NCI-H128 (cell line): ENCODE measurements around the gene SEMA3A.

Source experiments
- DNase-seq: peaks from one replicate; lab custom pipeline; 2025; ENCODE audit not compliant: unreplicated experiment; lab: John Stamatoyannopoulos, UW

The SEMA3A gene

GRCh38 chr7:84196084-84196503, 1.5 kb upstream of the SEMA3A start:
- DNase-seq, result no peak

DNA sequence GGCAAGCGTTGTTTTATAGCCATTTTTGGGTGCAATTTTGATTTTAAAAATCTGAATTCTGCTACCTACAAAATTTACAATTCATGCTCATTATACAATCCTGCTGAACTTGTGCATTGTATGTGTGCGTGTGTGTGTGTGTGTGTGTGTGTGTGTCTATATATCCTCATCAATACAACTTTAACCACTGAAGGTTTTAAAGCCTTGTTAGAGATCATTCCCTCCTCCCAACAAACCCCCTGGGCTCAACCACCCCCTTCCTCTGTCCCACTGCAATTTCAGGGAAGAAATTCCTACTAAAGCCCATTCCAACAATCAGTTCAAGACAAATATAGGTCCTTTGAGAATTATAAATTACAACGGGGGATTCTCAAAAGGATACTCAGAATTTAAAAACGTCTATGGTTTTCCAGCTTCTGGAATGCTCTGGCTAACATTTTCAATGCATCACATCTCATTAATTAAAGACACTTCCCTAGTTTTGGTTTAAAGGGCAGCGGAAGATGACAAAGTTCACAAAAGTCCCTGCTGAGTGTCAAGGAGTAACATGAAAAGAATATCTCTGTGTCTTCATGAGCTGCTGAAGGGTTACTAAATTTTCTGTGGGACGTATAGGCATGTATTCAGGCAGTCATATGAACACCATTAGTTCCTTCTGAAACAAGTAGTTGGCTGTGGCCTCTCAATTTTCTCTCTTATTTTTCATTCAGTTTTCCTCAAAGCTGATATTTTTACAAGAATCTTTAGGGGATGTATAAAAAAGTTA, 889 bp upstream of the SEMA3A start:
- no peak for DNase-seq

- no peak for DNase-seq
Measured at GRCh38 chr7:84193747-84194146, 842 bp downstream of the SEMA3A start.

- DNase-seq, result no peak
Measured at GRCh38 chr7:84191842-84192241, 2.7 kb downstream of the SEMA3A start.

DNA sequence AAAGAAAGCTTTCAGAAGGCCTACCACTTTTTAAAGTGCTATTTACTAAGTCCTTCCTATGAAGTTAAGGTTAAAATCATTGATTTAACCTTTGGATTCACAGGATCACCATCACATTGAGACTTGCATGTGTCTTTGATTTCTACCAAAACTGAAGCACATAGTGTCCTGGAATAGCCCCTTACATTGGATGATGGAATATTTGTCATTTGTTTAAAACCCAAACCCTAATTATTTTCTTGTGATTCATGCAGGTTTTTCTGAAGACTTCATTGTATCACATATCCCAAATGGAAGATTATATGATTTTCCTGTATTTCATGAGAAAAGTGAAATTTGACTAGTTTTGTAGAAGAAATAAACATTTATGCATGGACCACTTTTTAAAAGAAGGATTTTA, 3.3 kb downstream of the SEMA3A start:
- no peak for DNase-seq

DNA sequence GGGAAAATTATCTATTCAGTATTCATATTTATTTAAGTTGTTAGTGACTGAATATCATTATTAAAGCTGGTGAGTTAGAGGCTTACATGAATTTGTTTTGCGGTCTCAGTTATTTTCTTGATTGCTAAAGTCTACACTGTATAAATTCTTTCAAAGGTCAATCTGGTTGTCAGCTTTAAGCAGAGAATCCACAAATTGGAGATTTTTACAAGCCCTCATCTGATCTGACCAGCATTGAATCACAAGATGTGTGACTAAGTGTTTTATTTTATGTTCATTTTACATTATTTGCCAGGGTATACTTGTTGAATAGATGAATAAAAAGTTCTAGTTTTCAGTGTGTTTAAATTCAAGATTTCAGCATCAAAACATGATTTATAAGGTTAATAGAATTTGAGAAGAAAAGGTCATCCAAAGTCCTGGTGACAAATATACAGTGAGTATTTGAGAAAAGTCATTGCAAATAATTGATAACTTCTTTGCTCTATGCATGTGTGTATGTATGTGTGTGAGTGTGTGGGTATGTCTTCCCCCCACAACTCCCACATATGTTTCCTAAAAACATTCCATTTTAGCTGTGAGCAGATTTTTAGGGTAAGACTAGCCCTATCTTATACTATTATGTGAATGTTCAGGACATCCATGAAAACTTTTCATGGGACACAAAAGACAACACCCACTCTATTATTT, 4.4 kb downstream of the SEMA3A start:
- no peak for DNase-seq

- DNase-seq, result no peak
Measured at GRCh38 chr7:84188786-84189405, 5.7 kb downstream of the SEMA3A start.

- no peak for DNase-seq
Measured at GRCh38 chr7:84187813-84188510, 6.6 kb downstream of the SEMA3A start.

DNA sequence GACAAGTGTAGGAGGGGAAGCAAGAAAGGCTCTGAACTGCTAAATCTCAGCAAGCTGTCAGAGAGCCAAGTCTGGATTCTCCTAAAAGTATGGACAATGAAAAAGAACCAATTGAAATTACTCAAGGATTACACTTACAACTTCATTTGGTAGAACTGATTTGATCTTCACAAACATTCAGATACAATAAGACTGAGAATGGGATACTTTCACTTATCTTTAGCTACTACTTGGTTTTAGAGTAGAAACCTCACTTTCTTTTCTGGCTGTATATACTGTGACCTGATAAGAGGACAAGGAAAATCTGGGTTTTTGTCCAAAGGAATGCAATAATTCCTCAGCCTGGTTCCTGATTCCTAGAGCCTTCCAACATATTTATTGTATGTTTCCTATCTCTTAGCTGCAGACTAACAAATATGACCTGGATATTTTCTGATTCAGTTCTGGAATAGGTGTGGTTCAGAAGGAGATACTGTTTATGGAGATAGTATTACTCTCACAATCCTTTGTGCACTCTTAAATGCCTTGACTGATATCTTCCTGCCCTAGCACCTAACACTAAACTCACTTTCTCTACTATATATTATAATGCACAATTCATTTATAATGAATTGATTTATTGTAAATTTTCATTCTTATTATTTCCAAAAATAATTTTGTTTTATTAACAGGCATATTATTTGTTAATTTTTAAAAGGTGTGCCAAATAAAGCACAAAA, 7.3 kb downstream of the SEMA3A start:
- no peak for DNase-seq

DNA sequence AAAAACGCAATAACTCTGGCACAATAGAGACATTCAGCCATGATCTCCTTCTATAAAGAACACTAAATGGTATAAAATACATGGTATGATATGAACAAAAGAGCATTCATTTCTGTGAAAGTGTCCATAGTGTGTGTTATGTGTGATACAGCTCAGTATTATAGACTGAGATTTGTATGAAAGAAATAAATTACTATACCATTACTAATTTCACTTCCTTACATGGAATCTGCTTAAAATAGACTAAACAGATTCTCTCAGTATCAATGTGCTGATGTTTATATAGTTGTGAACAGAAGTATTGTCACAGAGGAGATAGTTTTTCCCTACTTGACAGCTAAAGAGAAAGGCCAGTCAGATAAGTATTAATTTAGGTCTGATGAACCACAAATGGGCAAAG, 10.8 kb downstream of the SEMA3A start:
- DNase-seq, result no peak

DNA sequence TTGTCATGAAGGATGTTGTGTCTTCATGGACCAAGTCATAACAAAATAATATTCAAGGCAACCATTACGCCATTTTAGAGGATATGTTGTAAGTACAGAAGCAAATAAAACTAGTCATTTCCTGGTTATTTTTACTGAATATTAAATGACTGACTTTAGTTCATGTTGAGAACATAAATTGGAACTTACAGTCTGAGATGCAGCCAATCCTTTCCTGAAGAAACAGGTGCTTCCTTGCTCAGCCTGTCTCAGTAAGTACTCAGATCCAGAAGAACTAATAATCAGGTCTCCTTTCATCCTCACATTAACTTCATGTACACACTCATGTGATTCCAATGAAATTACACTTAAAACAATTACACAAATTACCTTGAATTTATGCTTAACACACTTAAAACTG, 12.3 kb downstream of the SEMA3A start:
- DNase-seq, result no peak

DNA sequence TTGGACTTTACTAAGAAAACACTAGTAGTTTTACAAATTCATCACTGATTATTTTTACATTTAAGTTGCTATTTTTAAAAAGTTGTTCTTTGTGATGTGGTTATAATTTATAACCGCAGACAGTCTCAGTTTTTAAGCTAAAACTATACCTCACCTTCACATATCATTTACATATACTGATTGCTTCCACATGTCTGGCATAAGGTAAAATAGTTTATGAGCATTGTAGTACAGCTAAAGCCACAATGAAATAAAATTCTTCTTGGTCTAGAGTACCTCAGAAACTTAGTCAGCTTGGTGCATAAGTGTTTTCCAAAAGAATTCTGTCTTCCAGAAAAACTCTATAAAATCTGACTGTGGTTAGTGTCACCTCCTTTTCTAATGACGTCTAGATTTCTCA, 13.0 kb downstream of the SEMA3A start:
- DNase-seq, result no peak

DNA sequence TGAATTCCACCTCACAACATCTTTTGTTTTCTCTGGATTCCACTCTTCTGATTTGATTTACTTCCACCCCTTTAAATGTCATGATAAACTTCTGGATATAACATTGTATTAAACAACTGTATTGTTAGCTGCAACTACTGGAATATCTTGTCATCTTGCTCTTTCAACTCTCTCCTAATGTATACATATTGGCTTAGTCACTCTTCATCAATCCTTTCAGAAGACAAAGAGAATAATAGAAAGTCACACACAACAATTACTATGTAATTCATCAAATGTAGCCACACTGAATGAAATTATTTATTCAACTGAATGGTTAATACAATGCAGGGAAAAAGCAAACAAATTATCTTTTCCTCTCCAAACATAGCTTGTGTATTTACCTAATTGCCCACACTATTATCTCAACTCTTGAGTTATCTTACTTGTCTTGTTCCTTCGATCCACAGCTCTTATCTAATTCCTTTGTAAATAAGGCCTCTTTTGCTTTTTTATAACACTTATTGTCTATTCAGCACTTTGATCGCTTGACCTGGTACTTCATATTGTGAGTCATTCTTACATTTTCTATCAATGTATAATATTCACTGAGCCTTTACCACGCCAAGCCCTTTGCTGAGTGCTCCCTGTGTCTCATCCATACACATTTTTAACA, 16.7 kb downstream of the SEMA3A start:
- no peak for DNase-seq

DNA sequence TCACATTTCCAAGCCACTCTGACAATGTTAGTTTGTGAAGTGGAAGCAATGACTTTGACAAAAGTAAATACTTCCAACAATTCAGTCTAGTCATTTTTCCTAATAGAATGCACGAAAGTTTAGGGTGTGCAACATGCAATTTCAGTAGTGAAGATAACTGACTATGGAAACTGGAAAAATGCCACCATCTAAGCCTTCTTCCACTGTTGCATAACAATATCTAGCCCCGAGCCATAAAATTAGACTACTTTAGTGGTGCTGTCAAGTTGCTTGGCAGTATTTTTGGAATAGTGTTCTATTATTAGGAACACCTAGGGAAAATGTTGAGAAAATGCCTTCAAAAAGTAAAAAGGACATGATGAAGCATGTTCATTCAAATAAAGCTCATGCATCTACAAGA, 17.9 kb downstream of the SEMA3A start:
- no peak for DNase-seq

DNA sequence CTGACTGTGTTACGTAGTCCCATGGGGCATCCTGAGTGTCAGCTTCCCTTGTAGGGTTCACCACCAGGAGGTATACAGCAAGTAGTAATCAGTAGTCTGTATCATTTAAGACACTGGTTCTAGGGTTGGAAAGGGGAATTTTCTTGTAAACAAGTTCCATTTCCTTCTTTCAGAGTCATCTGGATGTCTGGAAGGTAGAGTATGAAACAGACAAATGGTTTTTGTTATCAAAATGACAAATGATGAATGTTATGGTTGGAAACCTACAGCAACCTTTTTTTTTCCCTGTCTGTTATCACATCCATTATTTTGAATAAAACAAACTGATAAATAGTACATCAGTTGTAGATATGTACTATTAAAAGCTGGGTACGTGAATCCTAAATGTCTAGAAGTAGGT, 19.1 kb downstream of the SEMA3A start:
- no peak for DNase-seq

- DNase-seq, result no peak
Measured at GRCh38 chr7:84170646-84171045, 23.9 kb downstream of the SEMA3A start.

DNA sequence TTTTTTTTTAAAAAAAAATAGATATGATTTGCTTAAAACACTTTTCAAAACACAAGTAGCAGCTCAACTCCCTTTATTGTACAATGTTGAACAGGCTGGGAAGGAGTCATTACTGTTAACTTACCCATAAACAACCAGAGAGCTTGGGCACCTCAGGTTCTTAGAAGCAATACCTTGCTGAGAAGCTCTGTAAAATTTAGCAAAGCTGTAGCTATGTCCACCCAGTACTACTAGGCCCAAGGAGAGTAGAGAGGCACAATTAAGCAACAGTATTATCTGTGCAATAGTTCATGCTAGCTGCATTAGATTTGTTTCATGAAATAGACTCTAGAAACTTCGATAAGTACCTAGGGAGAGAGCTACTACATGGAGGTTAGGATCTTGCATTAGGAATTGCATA, 32.0 kb downstream of the SEMA3A start:
- no peak for DNase-seq

- DNase-seq, result no peak
Measured at GRCh38 chr7:84162125-84162524, 32.5 kb downstream of the SEMA3A start.

DNA sequence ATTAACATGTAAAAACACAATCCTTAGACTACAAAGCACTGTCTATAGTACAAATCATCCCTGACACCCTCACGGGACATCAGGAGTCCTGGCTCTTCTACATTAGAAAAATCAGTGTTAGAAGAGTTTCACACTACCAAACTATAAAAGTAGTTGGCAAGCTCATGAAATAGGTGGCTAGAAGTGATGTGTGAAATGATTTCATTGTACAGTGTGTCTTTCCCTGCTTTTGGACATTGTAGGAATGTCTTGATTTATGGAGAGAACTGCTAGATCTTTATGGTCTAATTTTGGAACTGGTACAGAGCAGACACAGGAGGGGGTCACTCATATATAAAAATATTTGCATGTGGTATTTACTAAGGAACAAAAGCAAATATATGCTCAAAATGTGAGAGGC, 33.2 kb downstream of the SEMA3A start:
- no peak for DNase-seq

DNA sequence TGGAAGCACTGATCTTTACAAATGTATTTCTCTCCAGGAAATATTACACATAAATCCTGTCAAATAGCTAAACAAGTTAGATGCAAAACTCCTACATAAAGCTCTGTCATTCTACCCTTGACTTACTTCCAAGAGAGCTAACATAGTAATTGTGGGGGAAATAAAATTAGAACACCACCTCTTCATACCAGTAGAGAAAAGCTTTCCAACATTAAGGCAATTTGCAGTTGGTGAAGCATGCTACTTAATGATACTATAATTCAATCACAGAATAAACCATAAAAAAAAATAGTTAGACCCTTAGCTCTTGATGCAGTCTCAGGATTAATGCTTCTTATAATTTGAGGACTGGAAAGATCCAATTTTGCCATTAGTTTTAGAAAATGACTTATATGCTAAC, 35.2 kb downstream of the SEMA3A start:
- no peak for DNase-seq

DNA sequence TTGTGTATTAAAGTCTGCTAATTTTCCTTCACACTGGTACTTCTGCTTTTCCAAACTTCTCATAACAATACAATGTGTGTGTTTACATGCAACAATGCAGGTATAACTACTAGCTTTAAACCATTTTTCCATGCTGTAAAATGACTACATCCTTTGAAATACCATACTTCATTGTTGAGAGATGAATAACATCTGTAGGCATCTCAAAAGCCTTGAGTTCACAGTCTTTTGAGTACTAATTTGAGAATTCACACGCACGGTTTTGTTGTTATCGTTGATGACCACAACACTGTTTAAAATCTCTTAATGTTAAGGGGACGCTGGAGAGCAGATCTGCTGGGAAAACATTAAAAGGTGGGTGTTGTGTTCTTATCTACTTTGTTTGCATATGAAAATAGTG, 37.4 kb downstream of the SEMA3A start:
- DNase-seq, result no peak
